Neural cell (in vitro differentiated cells): ENCODE data around the gene HDC.

Experiments used
- CTCF ChIP-seq: fragments of 450-650 bp; IDR thresholded peaks from 2 replicates; pipeline ENCODE4 v1.5.1; 2014; ENCODE audit warnings: antibody characterized with exemption, mild to moderate bottlenecking, moderate library complexity; ENCODE audit not compliant: poor library complexity, severe bottlenecking
- EP300 ChIP-seq: fragments of 450-650 bp; conservative IDR thresholded peaks from 2 replicates; pipeline ENCODE4 v1.6.1; 2014; ENCODE audit warnings: antibody characterized with exemption, mild to moderate bottlenecking, moderate library complexity; ENCODE audit not compliant: poor library complexity, severe bottlenecking
- EZH2 ChIP-seq: fragments of 200-600, 300-800 bp; shearing (Covaris generic), sonication (generic); IDR thresholded peaks from 2 replicates; pipeline ENCODE4 v1.6.1; 2014; ENCODE audit warnings: antibody characterized with exemption, low read length, borderline replicate concordance, mild to moderate bottlenecking; ENCODE audit not compliant: insufficient read depth, poor library complexity, severe bottlenecking
- POLR2AphosphoS5 ChIP-seq: IDR thresholded peaks from 2 replicates; pipeline ENCODE4 v1.6.1; 2012
- REST ChIP-seq: IDR thresholded peaks from 2 replicates; pipeline ENCODE4 v1.6.1; 2012; ENCODE audit warnings: borderline replicate concordance
- TAF1 ChIP-seq: IDR thresholded peaks from 2 replicates; pipeline ENCODE4 v1.6.1; 2012; ENCODE audit warnings: low read depth

- TF ChIP-seq CTCF: no peak
- TF ChIP-seq EZH2: no peak
- no peak for TF ChIP-seq TAF1
- TF ChIP-seq POLR2AphosphoS5: no peak
- no peak for TF ChIP-seq EP300
- no peak for TF ChIP-seq REST
Measured at GRCh38 chr15:50248994-50249582, 16.4 kb downstream of the HDC start.
